Caki2 (cell line): ENCODE measurements around the gene SORD. TPM values are rescaled to one million over a fixed set of nuclear protein-coding genes. Genes with fewer than 3 reads are reported as not detected.
"Not testable (repeated sequence)": the region's sequence is repeated elsewhere in the genome, so short reads cannot be mapped to it uniquely, and the experiment has no call there.

Experiments used
- DNase-seq: peaks from one replicate; pipeline ENCODE4 v3.0.0-alpha.2; 2015; ENCODE audit warnings: low read depth
- in situ Hi-C: cut with HindIII; loops from 2 replicates; pipeline ENCODE4 v1.10.0; 2016; ENCODE audit warnings: low sequenced_read_pairs, low pct_unique_long_range_greater_than_20kb, mixed read lengths
- total RNA-seq: library from RNA; depleted of rRNA; stranded (reverse); fragments of >200 nt; shearing (Covaris generic); gene quantifications from 2 replicates; pipeline ENCODE4 v1.2.3, GENCODE V29; 2014; ENCODE audit warnings: low replicate concordance

Gene SORD
- total RNA-seq, 1 experiment from 2014 or later: 25.1 TPM

- in situ Hi-C loops: no loop called here
- DNase-seq: no peak
These were observed 66.1 kb downstream of the SORD start for GRCh38 chr15:45088801-45089711.

GRCh38 chr15:45089712-45090373 lies 66.8 kb downstream of the SORD start:
- in situ Hi-C loops: no loop called here
- DNase-seq: no peak

GRCh38 chr15:45091161-45091560 lies 68.2 kb downstream of the SORD start:
- in situ Hi-C loops: no loop called here
- no peak for DNase-seq

GRCh38 chr15:45091576-45091975 lies 68.6 kb downstream of the SORD start:
- no peak for DNase-seq
- in situ Hi-C loops: no loop called here

GRCh38 chr15:45093013-45093412 lies 70.0 kb downstream of the SORD start:
- no peak for DNase-seq
- in situ Hi-C loops: no loop called here

- in situ Hi-C loops: no loop called here
- no peak for DNase-seq
These were observed 70.8 kb downstream of the SORD start for GRCh38 chr15:45093622-45094357.

- no peak for DNase-seq
- in situ Hi-C loops: no loop called here
These were observed 71.3 kb downstream of the SORD start for GRCh38 chr15:45094358-45094730.

GRCh38 chr15:45095661-45096060 lies 72.7 kb downstream of the SORD start:
- in situ Hi-C loops: no loop called here
- DNase-seq: no peak

- in situ Hi-C loops: no loop called here
- DNase-seq: no peak
These were observed 74.5 kb downstream of the SORD start for GRCh38 chr15:45097466-45097865.

GRCh38 chr15:45099549-45100165 lies 76.7 kb downstream of the SORD start:
- no peak for DNase-seq
- in situ Hi-C loops: no loop called here

- no peak for DNase-seq
- in situ Hi-C loops: no loop called here
These were observed 78.1 kb downstream of the SORD start for GRCh38 chr15:45100884-45101625.

- in situ Hi-C loops: no loop called here
- DNase-seq: no peak
These were observed 78.8 kb downstream of the SORD start for GRCh38 chr15:45101749-45102148.

- DNase-seq: no peak
- in situ Hi-C loops: no loop called here
These were observed 79.2 kb downstream of the SORD start for GRCh38 chr15:45102226-45102625.

GRCh38 chr15:45104170-45104569 lies 81.2 kb downstream of the SORD start:
- DNase-seq, in situ Hi-C loops: not testable (repeated sequence)

GRCh38 chr15:45105586-45105985 lies 82.6 kb downstream of the SORD start:
- DNase-seq: no peak
- in situ Hi-C loops: no loop called here

- DNase-seq: no peak
- in situ Hi-C loops: no loop called here
These were observed 83.2 kb downstream of the SORD start for GRCh38 chr15:45106002-45106790.

- in situ Hi-C loops: no loop called here
These were observed 85.1 kb downstream of the SORD start for GRCh38 chr15:45107941-45108630.

More at GRCh38 chr15:45107941-45108630, 85.1 kb downstream of the SORD start:
- no peak for DNase-seq
